Prostate gland (tissue), 2 donors: ENCODE measurements around the gene CEP41.

Experiments
- CTCF ChIP-seq, 4 experiments: fragments of 200-600 bp in 2 of 4; fragments of 450-650 bp in 2 of 4; sonication (generic) in 2 of 4; IDR thresholded peaks; 1 replicate in 3 of 4; 2 replicates in 1 of 4; pipeline ENCODE4 v1.5.1; 2016 to 2019; ENCODE audit warnings: antibody characterized with exemption in 4 of 4, mild to moderate bottlenecking in 2 of 4, moderate library complexity in 2 of 4
- POLR2A ChIP-seq: fragments of 450-650 bp; IDR thresholded peaks from one replicate; pipeline ENCODE4 v1.6.1; 2016; ENCODE audit warnings: antibody characterized with exemption, mild to moderate bottlenecking
- POLR2AphosphoS5 ChIP-seq: sonication (generic); formaldehyde crosslinking; IDR thresholded peaks from one replicate; pipeline ENCODE4 v1.6.1; 2017; ENCODE audit warnings: antibody characterized with exemption

GRCh38 chr7:130418306-130418705, 22.5 kb downstream of the CEP41 start:
- TF ChIP-seq CTCF (IDR thresholded peaks at IDR 0.05): no peak
- no peak for TF ChIP-seq POLR2A
- TF ChIP-seq POLR2AphosphoS5: no peak
